MV-4-11 (cell line): ENCODE measurements around the gene RAB27B.

Source experiments
- DNase-seq: peaks from one replicate; lab custom pipeline; 2025; lab: John Stamatoyannopoulos, UW

Gene RAB27B

GRCh38 chr18:54867131-54867530 lies 38.9 kb downstream of the RAB27B start:
- no peak for DNase-seq

- no peak for DNase-seq
Measured at GRCh38 chr18:54871231-54871630, 43.0 kb downstream of the RAB27B start.

- no peak for DNase-seq
Measured at GRCh38 chr18:54872681-54873080, 44.4 kb downstream of the RAB27B start.

- no peak for DNase-seq
Measured at GRCh38 chr18:54873884-54874255, 45.6 kb downstream of the RAB27B start.

GRCh38 chr18:54875063-54875462 lies 46.8 kb downstream of the RAB27B start:
- no peak for DNase-seq

- DNase-seq: no peak
Measured at GRCh38 chr18:54877076-54877475, 48.8 kb downstream of the RAB27B start.

GRCh38 chr18:54878159-54878622 lies 49.9 kb downstream of the RAB27B start:
- no peak for DNase-seq

- no peak for DNase-seq
Measured at GRCh38 chr18:54878659-54879358, 50.5 kb downstream of the RAB27B start.

- no peak for DNase-seq
Measured at GRCh38 chr18:54879691-54880090, 51.4 kb downstream of the RAB27B start.

- DNase-seq: no peak
Measured at GRCh38 chr18:54880395-54881105, 52.3 kb downstream of the RAB27B start.

- no peak for DNase-seq
Measured at GRCh38 chr18:54881229-54881768, 53.0 kb downstream of the RAB27B start.

- no peak for DNase-seq
Measured at GRCh38 chr18:54882318-54882717, 54.0 kb downstream of the RAB27B start.

- DNase-seq: no peak
Measured at GRCh38 chr18:54883816-54884604, 55.7 kb downstream of the RAB27B start.

GRCh38 chr18:54888378-54888777 lies 60.1 kb downstream of the RAB27B start:
- no peak for DNase-seq

GRCh38 chr18:54888933-54889332 lies 60.7 kb downstream of the RAB27B start:
- DNase-seq: no peak

GRCh38 chr18:54899500-54899899 lies 71.2 kb downstream of the RAB27B start:
- no peak for DNase-seq

GRCh38 chr18:54900290-54900689 lies 72.0 kb downstream of the RAB27B start:
- DNase-seq: no peak

- no peak for DNase-seq
Measured at GRCh38 chr18:54904581-54904980, 76.3 kb downstream of the RAB27B start.

- no peak for DNase-seq
Measured at GRCh38 chr18:54905629-54906028, 77.4 kb downstream of the RAB27B start.

- DNase-seq: no peak
Measured at GRCh38 chr18:54906331-54907185, 78.3 kb downstream of the RAB27B start.

- no peak for DNase-seq
Measured at GRCh38 chr18:54909538-54909937, 81.3 kb downstream of the RAB27B start.
